Activated T-helper 17 cell treated with anti-CD3 and anti-CD28 coated beads, Interleukin-2, amount 50 U/mL, for 72 hours (primary cell): ENCODE measurements around the gene ASB13. TPM values are rescaled to one million over a fixed set of nuclear protein-coding genes. Genes with fewer than 3 reads are reported as not detected.

Experiments
- ATAC-seq: fragments of 150-1000 bp; cut with Tn5 transposase; replicated peaks from 2 replicates; pipeline ENCODE4 v1.10.0; 2021; ENCODE audit warnings: mild to moderate bottlenecking, moderate library complexity
- H3K27ac Mint-ChIP-seq: one replicate; pipeline ENCODE4 v1.8.0; 2022; ENCODE audit warnings: mixed read lengths
- H3K27me3 Mint-ChIP-seq: one replicate; pipeline ENCODE4 v1.8.0; 2022; ENCODE audit warnings: mixed read lengths
- H3K36me3 Mint-ChIP-seq: one replicate; pipeline ENCODE4 v1.8.0; 2022; ENCODE audit warnings: low read depth, mild to moderate bottlenecking, mixed read lengths
- H3K4me1 Mint-ChIP-seq: one replicate; pipeline ENCODE4 v1.8.0; 2022; ENCODE audit warnings: mixed read lengths
- H3K4me3 Mint-ChIP-seq: one replicate; pipeline ENCODE4 v1.8.0; 2022; ENCODE audit warnings: mild to moderate bottlenecking, mixed read lengths
- H3K9me3 Mint-ChIP-seq: one replicate; pipeline ENCODE4 v1.8.0; 2022; ENCODE audit warnings: mixed read lengths
- total RNA-seq, 2 donors: library from RNA; stranded (reverse); gene quantifications; one replicate each; pipeline ENCODE4 v1.2.3, GENCODE V29; 2022

The ASB13 gene
- total RNA-seq, 2 donors from 2014 or later, result 3.5 to 6.8 TPM

- Mint-ChIP-seq H3K9me3 (no peaks in the 10 kb centered on the region), H3K27me3 (no peaks in the 10 kb centered on the region), H3K27ac (no peak overlapping the region), H3K4me1 (no peaks in the 10 kb centered on the region), H3K4me3 (no peak overlapping the region), H3K36me3 (no peaks in the 10 kb centered on the region)
- ATAC-seq, result no peak
Observed at GRCh38 chr10:5618829-5619228, 47.6 kb downstream of the ASB13 start.

GRCh38 chr10:5618042-5618441 is 48.4 kb downstream of the ASB13 start:
- no peak overlapping the region for H3K4me3 Mint-ChIP-seq
- H3K27ac Mint-ChIP-seq, result no peak overlapping the region
- ATAC-seq, result no peak
- H3K36me3 Mint-ChIP-seq, result no peaks in the 10 kb centered on the region
- H3K9me3 Mint-ChIP-seq, result no peaks in the 10 kb centered on the region
- no peaks in the 10 kb centered on the region for H3K27me3 Mint-ChIP-seq
- no peaks in the 10 kb centered on the region for H3K4me1 Mint-ChIP-seq

- H3K36me3 Mint-ChIP-seq, result no peaks in the 10 kb centered on the region
- ATAC-seq, result no peak
- no peak overlapping the region for H3K27ac Mint-ChIP-seq
- no peaks in the 10 kb centered on the region for H3K9me3 Mint-ChIP-seq
- H3K4me3 Mint-ChIP-seq, result no peak overlapping the region
- H3K4me1 Mint-ChIP-seq, result no peaks in the 10 kb centered on the region
- no peaks in the 10 kb centered on the region for H3K27me3 Mint-ChIP-seq
Observed at GRCh38 chr10:5617521-5617920, 48.9 kb downstream of the ASB13 start.

GRCh38 chr10:5616836-5617235 is 49.6 kb downstream of the ASB13 start:
- H3K9me3 Mint-ChIP-seq, result no peaks in the 10 kb centered on the region
- H3K36me3 Mint-ChIP-seq, result no peaks in the 10 kb centered on the region
- ATAC-seq, result no peak
- H3K4me3 Mint-ChIP-seq, result no peak overlapping the region
- no peak overlapping the region for H3K27ac Mint-ChIP-seq
- H3K27me3 Mint-ChIP-seq, result no peaks in the 10 kb centered on the region
- H3K4me1 Mint-ChIP-seq, result no peaks in the 10 kb centered on the region

GRCh38 chr10:5616046-5616445 is 50.3 kb downstream of the ASB13 start:
- Mint-ChIP-seq H3K27me3 (no peaks in the 10 kb centered on the region), H3K36me3 (no peaks in the 10 kb centered on the region), H3K4me3 (no peak overlapping the region), H3K27ac (no peak overlapping the region), H3K4me1 (no peaks in the 10 kb centered on the region), H3K9me3 (no peaks in the 10 kb centered on the region)
- no peak for ATAC-seq

- H3K4me1 Mint-ChIP-seq, result no peaks in the 10 kb centered on the region
- H3K27me3 Mint-ChIP-seq, result no peaks in the 10 kb centered on the region
- H3K9me3 Mint-ChIP-seq, result no peaks in the 10 kb centered on the region
- H3K36me3 Mint-ChIP-seq, result no peaks in the 10 kb centered on the region
- no peak for ATAC-seq
- H3K27ac Mint-ChIP-seq, result no peak overlapping the region
- H3K4me3 Mint-ChIP-seq, result no peak overlapping the region
Observed at GRCh38 chr10:5615316-5615715, 51.1 kb downstream of the ASB13 start.

GRCh38 chr10:5614155-5614721 is 52.2 kb downstream of the ASB13 start:
- no peak overlapping the region for H3K27ac Mint-ChIP-seq
- H3K9me3 Mint-ChIP-seq, result no peaks in the 10 kb centered on the region
- no peak overlapping the region for H3K4me3 Mint-ChIP-seq
- no peaks in the 10 kb centered on the region for H3K4me1 Mint-ChIP-seq
- no peak for ATAC-seq
- no peaks in the 10 kb centered on the region for H3K27me3 Mint-ChIP-seq
- H3K36me3 Mint-ChIP-seq, result no peaks in the 10 kb centered on the region

GRCh38 chr10:5613481-5614154 is 52.8 kb downstream of the ASB13 start:
- no peak overlapping the region for H3K4me3 Mint-ChIP-seq
- no peaks in the 10 kb centered on the region for H3K9me3 Mint-ChIP-seq
- no peaks in the 10 kb centered on the region for H3K36me3 Mint-ChIP-seq
- no peak overlapping the region for H3K27ac Mint-ChIP-seq
- ATAC-seq, result no peak
- no peaks in the 10 kb centered on the region for H3K4me1 Mint-ChIP-seq
- H3K27me3 Mint-ChIP-seq, result peaks cover under 1% of the 10 kb centered on the region

GRCh38 chr10:5611899-5612680 is 54.3 kb downstream of the ASB13 start:
- peaks cover 5% of the 10 kb centered on the region for H3K27me3 Mint-ChIP-seq
- no peak overlapping the region for H3K27ac Mint-ChIP-seq
- H3K4me1 Mint-ChIP-seq, result no peaks in the 10 kb centered on the region
- no peak for ATAC-seq
- H3K9me3 Mint-ChIP-seq, result no peaks in the 10 kb centered on the region
- no peaks in the 10 kb centered on the region for H3K36me3 Mint-ChIP-seq
- no peak overlapping the region for H3K4me3 Mint-ChIP-seq

GRCh38 chr10:5609952-5610616 is 56.3 kb downstream of the ASB13 start:
- Mint-ChIP-seq H3K36me3 (no peaks in the 10 kb centered on the region), H3K27me3 (peaks cover 5% of the 10 kb centered on the region), H3K9me3 (no peaks in the 10 kb centered on the region), H3K4me1 (no peaks in the 10 kb centered on the region), H3K27ac (no peak overlapping the region), H3K4me3 (no peak overlapping the region)
- ATAC-seq, result peak; percentile 58

- no peaks in the 10 kb centered on the region for H3K4me1 Mint-ChIP-seq
- no peak overlapping the region for H3K27ac Mint-ChIP-seq
- H3K4me3 Mint-ChIP-seq, result no peak overlapping the region
- no peaks in the 10 kb centered on the region for H3K9me3 Mint-ChIP-seq
- H3K27me3 Mint-ChIP-seq, result peaks cover 5% of the 10 kb centered on the region
- H3K36me3 Mint-ChIP-seq, result no peaks in the 10 kb centered on the region
- no peak for ATAC-seq
Observed at GRCh38 chr10:5608608-5609220, 57.7 kb downstream of the ASB13 start.

GRCh38 chr10:5607594-5607993 is 58.8 kb downstream of the ASB13 start:
- Mint-ChIP-seq H3K27me3 (peaks cover 5% of the 10 kb centered on the region), H3K4me1 (peaks cover 4% of the 10 kb centered on the region), H3K9me3 (no peaks in the 10 kb centered on the region), H3K4me3 (no peak overlapping the region), H3K36me3 (no peaks in the 10 kb centered on the region), H3K27ac (no peak overlapping the region)
- no peak for ATAC-seq

GRCh38 chr10:5606864-5607263 is 59.5 kb downstream of the ASB13 start:
- peaks cover 4% of the 10 kb centered on the region for H3K4me1 Mint-ChIP-seq
- H3K27me3 Mint-ChIP-seq, result peaks cover 5% of the 10 kb centered on the region
- H3K9me3 Mint-ChIP-seq, result no peaks in the 10 kb centered on the region
- ATAC-seq, result no peak
- H3K27ac Mint-ChIP-seq, result no peak overlapping the region
- no peaks in the 10 kb centered on the region for H3K36me3 Mint-ChIP-seq
- no peak overlapping the region for H3K4me3 Mint-ChIP-seq

GRCh38 chr10:5606321-5606720 is 60.1 kb downstream of the ASB13 start:
- no peak for ATAC-seq
- Mint-ChIP-seq H3K27me3 (peaks cover 5% of the 10 kb centered on the region), H3K4me1 (peaks cover 4% of the 10 kb centered on the region), H3K27ac (no peak overlapping the region), H3K36me3 (no peaks in the 10 kb centered on the region), H3K4me3 (no peak overlapping the region), H3K9me3 (no peaks in the 10 kb centered on the region)
